Stimulated activated naive CD8-positive, alpha-beta T cell treated with anti-CD3 and anti-CD28 coated beads, Interleukin-15, Interleukin-2, amounts not matched to agents 100 ng/mL and 50 ng/mL, for 24 hours (primary cell): ENCODE data around the gene TMIE.
A peak's percentile ranks its signal among the peaks of the same experiment; 100 is the strongest.

Experiments used
- H3K27ac Mint-ChIP-seq: one replicate; pipeline ENCODE4 v1.8.0; 2021; ENCODE audit warnings: mild to moderate bottlenecking, mixed read lengths
- H3K27me3 Mint-ChIP-seq: one replicate; pipeline ENCODE4 v1.8.0; 2021; ENCODE audit warnings: mixed read lengths
- H3K36me3 Mint-ChIP-seq: one replicate; pipeline ENCODE4 v1.8.0; 2021; ENCODE audit warnings: low read depth, mixed read lengths
- H3K4me1 Mint-ChIP-seq: one replicate; pipeline ENCODE4 v1.8.0; 2021; ENCODE audit warnings: low read depth, mixed read lengths
- H3K4me3 Mint-ChIP-seq: one replicate; pipeline ENCODE4 v1.8.0; 2021; ENCODE audit warnings: mild to moderate bottlenecking, mixed read lengths
- H3K9me3 Mint-ChIP-seq: one replicate; pipeline ENCODE4 v1.8.0; 2021; ENCODE audit warnings: mixed read lengths

Gene TMIE

DNA sequence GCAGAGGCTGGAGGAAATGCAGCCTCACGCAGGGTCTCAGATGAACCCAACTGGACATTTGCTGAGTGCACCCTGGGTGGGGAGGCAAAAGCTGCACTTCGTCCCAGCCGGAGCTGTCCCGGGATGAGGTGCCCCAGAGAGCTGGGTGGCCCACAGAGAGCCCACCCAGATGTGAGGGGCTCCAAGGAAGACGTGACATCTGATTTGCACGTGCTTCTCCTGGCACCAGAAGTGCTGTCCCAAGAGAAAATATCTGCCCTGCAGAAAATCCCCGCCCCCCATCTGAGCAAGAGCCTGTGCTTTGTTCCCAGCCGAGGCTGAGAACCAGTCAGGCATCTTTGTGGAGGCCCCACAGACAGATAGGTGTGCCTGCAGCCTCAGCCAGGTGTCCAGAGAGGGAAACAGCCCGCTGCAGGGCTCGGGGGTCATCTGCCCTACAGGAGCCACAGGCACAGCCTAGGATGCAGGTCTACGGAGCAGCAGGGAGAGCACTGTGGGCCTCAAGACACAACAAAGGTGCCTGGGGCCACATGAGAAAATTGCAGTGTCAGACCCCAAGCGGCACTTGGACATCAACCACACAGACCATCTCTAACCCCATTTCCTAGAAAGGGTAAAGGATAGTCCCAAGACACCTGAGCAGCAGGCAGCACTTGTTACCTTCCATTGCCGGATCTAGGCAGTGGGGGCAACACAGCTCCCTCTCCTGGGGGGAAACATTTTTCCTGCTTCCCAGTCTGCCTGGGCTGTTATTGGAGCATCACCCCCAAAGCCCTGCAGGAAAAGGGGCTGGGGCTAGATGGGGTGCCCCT is 5.8 kb downstream of the TMIE start:
- no peak overlapping the region for H3K4me3 Mint-ChIP-seq
- H3K4me1 Mint-ChIP-seq = no peaks in the 10 kb centered on the region
- H3K9me3 Mint-ChIP-seq = no peaks in the 10 kb centered on the region

DNA sequence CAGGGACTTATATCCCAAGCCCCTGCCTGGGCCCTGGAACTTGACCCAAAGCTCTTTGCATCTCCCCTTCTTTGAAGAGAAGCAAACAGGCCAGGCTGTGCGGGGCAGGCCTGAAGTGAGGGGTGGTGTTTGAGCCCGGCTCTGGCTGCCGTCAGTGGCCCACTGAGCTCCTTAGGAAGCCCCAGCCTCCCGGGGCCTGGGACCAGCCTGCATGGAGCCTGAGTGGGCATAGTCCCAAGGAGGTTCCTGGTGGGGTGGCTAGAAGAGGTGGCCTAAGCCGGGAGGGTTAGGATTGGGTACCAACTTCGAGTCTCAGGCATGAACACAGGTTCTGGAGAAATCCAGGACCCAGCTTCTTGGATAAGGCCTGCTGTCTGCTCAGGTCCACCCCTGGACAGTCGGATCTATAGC is 6.4 kb downstream of the TMIE start:
- H3K27me3 Mint-ChIP-seq = no peaks in the 10 kb centered on the region
- H3K4me1 Mint-ChIP-seq = no peaks in the 10 kb centered on the region
- H3K4me3 Mint-ChIP-seq = no peak overlapping the region
- H3K36me3 Mint-ChIP-seq = no peaks in the 10 kb centered on the region
- H3K27ac Mint-ChIP-seq = no peak overlapping the region
- H3K9me3 Mint-ChIP-seq = no peaks in the 10 kb centered on the region

More for the DNA sequence above, 5.8 kb downstream of the TMIE start:
- H3K27me3 Mint-ChIP-seq = peaks cover 6% of the 10 kb centered on the region
- no peaks in the 10 kb centered on the region for H3K36me3 Mint-ChIP-seq
- H3K27ac Mint-ChIP-seq = no peak overlapping the region

DNA sequence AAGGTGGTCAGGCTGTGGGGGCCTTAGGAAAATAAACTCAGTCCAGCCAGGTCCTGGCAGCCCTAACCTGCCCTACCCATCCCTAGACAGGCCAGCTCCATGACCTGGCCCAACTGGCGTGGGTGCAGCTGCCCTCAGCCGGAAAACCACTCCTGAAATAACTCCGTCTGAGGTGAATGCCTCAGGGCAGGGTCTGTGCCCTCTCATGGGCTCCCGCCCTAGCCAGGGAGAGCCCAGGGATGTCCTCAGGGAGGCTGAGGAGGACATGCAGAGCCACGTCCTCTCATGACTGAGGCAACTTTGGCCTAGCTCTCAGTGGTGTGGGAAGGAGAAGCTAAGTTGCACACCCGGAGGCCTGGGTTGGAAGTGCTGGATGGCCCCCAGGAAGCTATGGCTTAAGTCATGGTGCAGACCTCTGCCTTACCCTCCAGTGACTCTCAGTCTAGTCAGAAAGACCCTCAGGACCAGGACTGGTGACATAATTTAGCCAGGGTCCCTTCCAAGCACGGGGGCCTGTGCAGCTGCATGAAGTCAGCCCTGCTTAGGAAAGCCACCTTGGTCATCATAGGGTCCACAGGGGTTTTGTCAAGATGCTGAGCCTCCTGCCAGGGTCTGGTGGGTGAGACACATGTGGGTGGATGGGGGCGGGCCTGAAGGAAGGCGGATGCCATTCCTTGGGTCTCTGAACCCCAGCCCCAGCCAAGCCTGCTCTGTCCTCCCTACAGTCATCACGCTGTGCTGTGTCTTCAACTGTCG is 7.4 kb downstream of the TMIE start:
- no peak overlapping the region for H3K4me3 Mint-ChIP-seq
- H3K4me1 Mint-ChIP-seq = no peaks in the 10 kb centered on the region
- no peaks in the 10 kb centered on the region for H3K36me3 Mint-ChIP-seq
- H3K27ac Mint-ChIP-seq = no peak overlapping the region
- H3K9me3 Mint-ChIP-seq = no peaks in the 10 kb centered on the region
- no peaks in the 10 kb centered on the region for H3K27me3 Mint-ChIP-seq

DNA sequence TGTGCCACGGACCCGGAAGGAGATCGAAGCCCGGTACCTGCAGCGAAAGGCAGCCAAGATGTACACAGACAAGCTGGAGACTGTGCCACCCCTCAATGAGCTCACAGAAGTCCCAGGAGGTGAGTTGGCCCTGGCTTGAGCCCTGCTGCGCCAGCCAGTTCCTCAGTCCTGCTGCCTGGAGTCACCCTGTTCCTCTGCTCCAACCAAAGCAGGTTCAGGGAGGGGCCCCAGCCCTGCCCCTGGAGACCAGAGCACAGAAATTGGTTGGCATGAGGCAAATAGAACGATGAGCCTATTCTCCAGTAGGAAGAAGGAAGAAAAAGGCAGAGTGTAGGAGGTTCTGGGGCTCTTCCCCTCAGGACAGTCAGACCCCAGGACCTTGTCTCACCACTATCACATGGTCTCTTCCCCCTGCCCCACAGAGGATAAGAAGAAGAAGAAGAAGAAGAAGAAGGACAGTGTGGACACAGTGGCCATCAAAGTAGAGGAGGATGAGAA is 8.0 kb downstream of the TMIE start:
- Mint-ChIP-seq H3K4me3 (no peak overlapping the region), H3K4me1 (no peaks in the 10 kb centered on the region), H3K36me3 (no peaks in the 10 kb centered on the region), H3K27me3 (no peaks in the 10 kb centered on the region), H3K27ac (no peak overlapping the region), H3K9me3 (no peaks in the 10 kb centered on the region)

DNA sequence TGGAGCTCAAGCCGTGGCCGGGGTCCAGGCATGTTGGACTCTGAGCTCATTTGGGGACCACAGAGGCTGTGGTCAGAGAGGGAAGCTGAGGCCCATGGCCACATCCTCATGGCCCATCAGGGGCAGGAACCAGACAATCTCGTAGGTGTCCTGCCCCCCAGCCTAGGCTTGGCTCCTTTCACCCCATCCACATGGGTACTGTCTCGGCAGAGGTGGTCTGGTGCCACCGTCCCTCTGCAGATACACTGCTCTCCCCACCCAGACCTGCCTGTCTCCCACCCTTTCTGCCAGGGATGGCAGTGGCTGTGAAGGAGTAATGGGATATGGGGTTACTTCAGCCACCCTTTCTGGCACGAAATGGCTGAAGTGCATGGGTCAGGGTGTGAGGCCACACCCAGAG is 8.5 kb downstream of the TMIE start:
- Mint-ChIP-seq H3K27ac (no peak overlapping the region), H3K27me3 (no peaks in the 10 kb centered on the region), H3K4me3 (no peak overlapping the region), H3K9me3 (no peaks in the 10 kb centered on the region), H3K4me1 (no peaks in the 10 kb centered on the region), H3K36me3 (no peaks in the 10 kb centered on the region)

DNA sequence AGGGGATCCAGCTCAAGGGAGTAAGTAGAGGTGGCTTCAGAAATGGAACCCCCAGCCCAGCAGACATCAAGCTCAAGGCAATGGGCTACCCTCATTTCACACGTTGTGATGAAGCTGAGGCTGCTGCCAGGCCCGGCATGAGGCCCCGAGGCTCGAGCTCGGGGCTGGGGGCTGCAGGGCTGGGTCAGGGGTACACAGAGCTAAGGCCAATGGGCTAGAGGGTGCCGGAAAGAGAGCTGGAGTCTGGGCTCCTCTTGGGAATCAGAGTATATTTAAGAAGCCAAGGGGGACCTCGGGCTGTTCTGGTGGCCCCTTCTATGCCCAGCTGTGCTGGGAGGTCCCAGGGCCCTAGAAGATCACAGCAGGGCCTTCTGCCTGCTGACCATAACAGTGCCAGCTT is 9.0 kb downstream of the TMIE start:
- H3K27ac Mint-ChIP-seq = no peak overlapping the region
- no peak overlapping the region for H3K4me3 Mint-ChIP-seq
- H3K4me1 Mint-ChIP-seq = no peaks in the 10 kb centered on the region
- no peaks in the 10 kb centered on the region for H3K27me3 Mint-ChIP-seq
- H3K9me3 Mint-ChIP-seq = no peaks in the 10 kb centered on the region
- no peaks in the 10 kb centered on the region for H3K36me3 Mint-ChIP-seq

DNA sequence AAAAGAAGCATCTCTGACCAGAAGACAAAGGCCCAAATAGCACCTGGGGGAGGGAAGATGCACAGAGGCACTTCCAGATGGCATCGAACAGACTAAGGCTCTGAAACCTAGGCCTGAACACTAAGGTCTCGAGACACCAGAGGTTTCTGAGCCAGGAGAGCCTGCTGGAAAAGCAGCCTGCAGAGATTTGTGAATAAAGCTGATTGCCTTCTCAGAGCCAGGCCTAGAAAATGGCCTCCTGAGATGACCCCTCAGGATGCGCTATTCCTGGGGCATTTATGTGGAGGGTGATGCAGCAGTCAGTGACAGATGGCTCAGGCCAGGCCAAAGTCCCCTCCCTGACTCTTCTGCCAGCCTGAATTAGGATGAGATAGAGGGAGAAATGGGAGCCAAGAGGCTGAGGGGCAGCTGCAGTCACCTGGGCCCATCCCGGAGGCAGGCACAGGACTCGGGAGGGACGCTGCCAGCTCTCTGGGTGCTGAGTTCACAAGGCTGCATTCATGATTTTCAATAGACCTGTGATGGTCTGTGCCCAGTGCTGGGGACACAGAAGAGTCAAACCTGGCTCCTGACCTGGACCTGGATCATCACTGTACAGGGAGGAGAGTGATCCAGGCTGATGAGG is 9.6 kb downstream of the TMIE start:
- Mint-ChIP-seq H3K27me3 (no peaks in the 10 kb centered on the region), H3K36me3 (no peaks in the 10 kb centered on the region), H3K9me3 (no peaks in the 10 kb centered on the region), H3K27ac (no peak overlapping the region), H3K4me3 (no peak overlapping the region), H3K4me1 (no peaks in the 10 kb centered on the region)

DNA sequence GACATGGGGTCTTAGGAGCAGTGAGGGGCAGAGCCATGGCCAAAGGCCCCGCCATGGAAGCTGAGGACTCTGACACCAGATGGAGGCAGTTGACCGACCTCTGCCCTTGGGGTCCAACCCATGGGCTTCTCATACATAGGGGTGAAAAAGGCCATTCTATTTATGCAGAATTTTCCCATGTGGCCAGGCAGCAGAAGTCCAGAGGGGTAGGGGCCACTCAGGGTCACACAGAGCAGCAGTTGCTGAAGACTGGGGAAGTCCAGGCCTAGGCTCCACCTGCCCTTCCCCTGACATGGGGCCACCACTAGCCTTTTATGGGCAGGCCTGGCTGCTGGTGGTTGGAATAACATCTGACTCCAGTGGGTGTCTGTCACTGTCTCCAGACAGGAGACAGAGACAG is 10.1 kb downstream of the TMIE start:
- Mint-ChIP-seq H3K27me3 (no peaks in the 10 kb centered on the region), H3K9me3 (no peaks in the 10 kb centered on the region), H3K27ac (no peak overlapping the region), H3K4me1 (no peaks in the 10 kb centered on the region), H3K36me3 (no peaks in the 10 kb centered on the region), H3K4me3 (no peak overlapping the region)

DNA sequence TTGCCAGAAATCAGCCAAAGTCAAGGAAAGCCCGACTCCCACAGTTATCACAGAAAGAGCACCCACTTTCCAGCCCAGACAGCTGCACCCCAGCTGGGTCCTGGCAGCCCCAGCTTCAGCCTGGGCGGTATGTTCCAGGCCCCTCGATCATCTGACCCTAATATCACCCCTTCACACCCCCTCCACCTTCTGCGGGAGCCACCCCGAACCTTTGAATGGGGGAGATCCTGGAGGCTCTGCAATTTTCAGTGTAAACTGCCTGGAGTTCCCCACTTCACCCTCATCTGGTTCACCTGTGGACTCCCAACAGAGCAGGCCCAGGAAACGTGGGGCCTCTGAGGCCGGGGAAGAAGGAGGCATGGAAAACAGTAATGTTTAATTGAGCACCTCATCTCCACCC is 10.6 kb downstream of the TMIE start:
- Mint-ChIP-seq H3K4me3 (no peak overlapping the region), H3K27ac (no peak overlapping the region), H3K36me3 (no peaks in the 10 kb centered on the region), H3K27me3 (no peaks in the 10 kb centered on the region), H3K4me1 (no peaks in the 10 kb centered on the region), H3K9me3 (no peaks in the 10 kb centered on the region)

DNA sequence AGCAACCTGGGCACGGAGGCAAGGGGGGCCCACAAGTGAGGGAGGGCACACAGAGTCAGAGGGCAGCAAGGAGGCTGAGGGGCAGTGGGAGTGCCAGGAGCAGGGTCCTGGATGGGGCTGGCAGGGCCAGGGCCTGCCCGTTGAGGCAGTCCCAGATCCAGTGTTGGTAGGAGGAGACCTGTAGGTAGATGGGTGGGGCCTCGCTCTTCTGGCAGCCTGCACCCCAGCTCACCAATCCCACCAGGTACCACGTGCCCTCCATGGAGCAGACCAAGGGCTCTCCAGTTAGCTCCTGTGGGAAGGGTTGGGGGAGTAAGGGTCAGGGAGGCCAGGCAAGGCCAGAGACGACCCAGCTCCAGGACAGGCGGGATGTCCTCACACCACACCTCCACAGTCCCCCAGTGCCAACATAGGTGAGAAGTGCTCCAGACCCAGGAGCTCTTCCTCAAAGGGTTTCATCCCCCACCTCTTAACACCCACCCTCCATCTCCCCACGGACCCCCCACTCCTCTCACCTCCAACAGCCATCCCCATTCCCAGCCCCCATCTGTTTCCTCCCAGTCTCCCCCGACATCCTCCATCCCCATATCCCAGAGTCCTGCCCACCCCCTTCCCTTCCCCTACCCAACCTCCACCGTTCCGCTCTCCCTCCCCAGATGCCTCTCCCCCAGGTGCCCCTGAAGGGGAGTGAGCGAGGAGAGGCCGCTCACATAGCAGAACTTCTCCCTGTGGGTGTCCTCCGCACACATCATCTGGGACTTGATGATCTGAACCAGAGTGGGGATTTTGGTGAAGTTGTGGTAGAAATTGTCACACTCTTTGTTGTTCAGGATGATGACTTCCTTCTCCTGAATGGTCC is 11.2 kb downstream of the TMIE start:
- no peaks in the 10 kb centered on the region for H3K9me3 Mint-ChIP-seq
- H3K27me3 Mint-ChIP-seq = no peaks in the 10 kb centered on the region
- no peak overlapping the region for H3K4me3 Mint-ChIP-seq
- no peaks in the 10 kb centered on the region for H3K4me1 Mint-ChIP-seq
- no peak overlapping the region for H3K27ac Mint-ChIP-seq
- H3K36me3 Mint-ChIP-seq = no peaks in the 10 kb centered on the region

DNA sequence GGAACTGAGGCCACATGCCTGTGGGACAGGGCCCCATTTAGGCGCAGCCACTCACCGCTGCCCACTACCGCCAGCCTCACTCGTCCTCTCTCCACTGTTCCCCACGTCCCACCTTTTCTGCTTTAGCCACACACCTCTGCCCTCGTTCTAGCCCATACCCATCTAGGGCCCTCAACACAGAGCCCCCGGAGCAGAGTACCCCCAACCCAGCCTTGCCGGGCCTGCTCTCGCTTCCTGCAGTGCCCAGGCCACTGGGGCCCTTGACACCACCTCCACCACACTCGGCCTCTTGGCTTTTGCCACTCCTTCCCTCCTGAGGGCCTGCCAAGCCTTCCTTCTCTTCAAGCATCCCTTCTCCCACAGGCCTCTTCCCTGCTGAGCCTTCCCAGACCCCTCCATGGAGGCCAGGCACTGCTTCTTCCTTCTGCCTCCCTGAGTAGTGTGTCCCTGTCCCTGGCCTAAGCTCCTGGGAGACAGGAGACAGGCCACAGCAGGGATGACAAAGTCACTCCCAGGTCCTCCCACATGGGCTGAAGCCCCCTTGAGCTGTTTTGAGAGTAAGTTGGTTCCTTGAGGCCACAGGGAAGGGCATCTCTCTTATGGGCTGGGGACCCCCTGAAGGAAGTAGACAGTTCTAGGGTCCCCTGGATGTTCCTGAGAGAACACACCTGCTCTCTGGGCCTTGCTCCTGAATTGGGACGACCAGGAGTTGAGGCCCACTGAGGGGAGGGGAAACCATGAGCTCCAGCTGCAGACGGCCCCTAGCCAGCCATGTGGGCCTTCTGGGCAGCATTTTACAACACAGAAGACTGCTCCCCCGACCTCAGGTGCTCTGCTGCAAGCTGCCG is 12.1 kb downstream of the TMIE start:
- H3K36me3 Mint-ChIP-seq = no peaks in the 10 kb centered on the region
- H3K27ac Mint-ChIP-seq = peak overlapping the region; percentile 67
- no peaks in the 10 kb centered on the region for H3K9me3 Mint-ChIP-seq
- peaks cover 5% of the 10 kb centered on the region for H3K27me3 Mint-ChIP-seq
- H3K4me3 Mint-ChIP-seq = no peak overlapping the region
- H3K4me1 Mint-ChIP-seq = peaks cover 3% of the 10 kb centered on the region

DNA sequence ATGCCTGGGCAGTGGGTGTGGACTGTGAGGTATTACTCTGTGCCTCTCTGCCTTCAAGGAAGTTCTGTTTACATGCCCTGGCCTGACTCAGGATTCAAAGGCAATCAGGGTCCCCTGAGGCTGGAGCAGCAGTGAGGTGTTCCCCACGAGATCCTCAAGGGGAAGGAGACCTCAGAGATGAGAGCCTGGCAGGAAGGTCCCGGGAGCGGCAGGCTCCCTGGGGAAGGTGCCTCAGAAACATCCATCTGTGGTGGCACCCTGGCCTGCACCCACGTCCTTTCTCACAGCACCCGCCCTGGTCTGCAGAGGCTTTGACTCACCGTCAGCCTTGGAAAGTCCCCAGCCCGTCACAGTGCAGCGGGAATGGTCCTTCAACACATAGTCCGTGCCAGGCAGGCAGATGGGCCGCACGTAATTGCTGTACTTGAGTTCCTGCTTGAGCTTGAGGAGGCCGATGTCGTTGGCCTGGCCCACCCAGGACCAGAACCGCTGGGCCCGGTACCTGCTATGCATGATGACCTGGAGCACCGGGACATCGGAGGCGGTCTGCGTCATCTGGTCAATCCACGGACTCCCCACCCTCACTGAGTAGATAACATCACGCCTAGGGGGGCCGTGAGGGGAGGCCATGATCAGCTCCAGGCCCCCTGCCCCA is 12.8 kb downstream of the TMIE start:
- H3K27ac Mint-ChIP-seq = no peak overlapping the region
- no peak overlapping the region for H3K4me3 Mint-ChIP-seq
- peaks cover 6% of the 10 kb centered on the region for H3K27me3 Mint-ChIP-seq
- no peaks in the 10 kb centered on the region for H3K9me3 Mint-ChIP-seq
- no peaks in the 10 kb centered on the region for H3K36me3 Mint-ChIP-seq
- H3K4me1 Mint-ChIP-seq = peaks cover 3% of the 10 kb centered on the region

DNA sequence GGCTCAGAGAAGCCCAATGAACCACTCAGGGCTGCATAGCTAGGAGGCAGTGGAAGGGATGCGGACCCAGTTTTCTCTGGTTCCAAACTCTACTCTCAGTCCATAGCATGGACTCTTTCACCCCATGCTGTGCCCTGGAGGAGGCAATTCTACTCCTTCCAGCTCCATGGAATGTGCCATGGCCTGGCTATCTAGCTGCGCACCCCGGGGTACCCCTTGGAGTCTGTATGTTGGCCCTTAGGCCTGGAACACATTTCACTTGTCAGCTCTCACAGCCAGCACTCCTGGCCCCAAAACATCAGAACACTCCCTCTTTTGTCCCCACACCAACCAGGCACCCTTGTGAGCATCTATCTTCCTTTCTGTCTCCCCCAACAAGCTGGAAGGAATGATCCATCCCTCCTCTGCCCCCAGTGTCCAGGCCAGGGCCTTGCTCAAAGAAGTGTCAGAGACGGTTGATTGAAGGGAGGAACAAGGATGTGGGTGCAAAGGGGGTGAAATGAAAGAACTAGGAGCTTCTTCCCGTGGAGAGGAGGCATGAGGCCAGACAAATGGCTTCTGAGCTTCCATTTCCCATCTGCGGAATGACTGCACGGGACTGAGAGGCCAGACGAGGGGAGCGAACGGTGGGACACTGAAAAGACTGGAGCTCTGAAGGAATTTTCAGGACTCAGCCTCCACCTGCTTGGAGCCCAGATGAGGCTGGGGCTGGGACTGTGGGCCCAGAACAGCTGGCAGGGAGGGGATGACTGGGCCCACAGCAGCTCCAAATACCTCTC is 13.7 kb downstream of the TMIE start:
- no peak overlapping the region for H3K27ac Mint-ChIP-seq

More for the DNA sequence above, 13.7 kb downstream of the TMIE start:
- Mint-ChIP-seq H3K9me3 (no peaks in the 10 kb centered on the region), H3K27me3 (peaks cover 6% of the 10 kb centered on the region), H3K4me3 (no peak overlapping the region), H3K36me3 (no peaks in the 10 kb centered on the region), H3K4me1 (peaks cover 3% of the 10 kb centered on the region)
